ENCODE data around the gene LPXN. TPM values are rescaled to one million over a fixed set of nuclear protein-coding genes. Genes with fewer than 3 reads are reported as not detected.

LPXN gene
- total and polyA plus RNA-seq, 12 donors = 1.8 to 13.9 (median 4.7) TPM

DNA sequence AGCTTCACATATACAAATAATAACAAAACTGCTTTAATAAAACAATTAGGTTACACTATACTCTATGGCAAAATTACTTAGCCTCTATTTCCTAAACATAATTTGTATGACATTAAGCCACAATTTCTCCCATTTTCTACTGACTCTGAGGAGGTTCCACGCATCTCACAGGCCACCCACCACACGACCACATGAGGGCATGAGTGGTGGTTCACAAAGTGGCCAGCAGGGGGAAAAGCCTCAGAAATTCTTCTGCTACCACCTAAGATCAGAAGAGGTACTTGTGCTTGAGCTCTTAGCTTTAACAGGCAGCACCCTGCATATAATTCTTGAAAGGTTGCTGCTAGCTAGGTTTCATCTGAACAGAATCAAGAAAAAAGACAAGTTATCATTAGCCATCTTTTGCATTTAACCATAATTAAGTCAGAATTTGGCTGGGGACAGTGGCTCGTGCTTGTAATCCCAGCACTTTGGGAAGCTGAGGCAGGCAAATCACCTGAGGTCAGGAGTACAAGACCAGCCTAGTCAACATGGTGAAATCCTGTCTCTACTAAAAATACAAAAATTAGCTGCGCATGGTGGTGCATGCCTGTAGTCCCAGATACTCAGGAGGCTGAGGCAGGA, 7.7 kb downstream of the LPXN start:
- Histone ChIP-seq H3K9me3 (no peaks in the 10 kb centered on the region), H3K27ac (no peak overlapping the region), H3K27me3 (no peaks in the 10 kb centered on the region), H3K36me3 (peaks cover 0 to 75% (median 16%) of the 10 kb centered on the region in 9 donors), H3K4me3 (no peak overlapping the region), H3K4me1 (peaks cover 0 to 10% (median 1%) of the 10 kb centered on the region in 9 donors)
- WGBS, 2 donors = 63 to 71% methylated on average over 4 of the region's 4 CpGs
- DNase-seq = peak in 1 of 2 donors; percentile 31
- intact Hi-C loops (cut with DNase I) = loop anchor here in 1 of 10 donors (10.0 kb wide), 1 partner anchor 227 kb away; no protein-coding TSS in a partner anchor
- TF ChIP-seq, protein P1, sequence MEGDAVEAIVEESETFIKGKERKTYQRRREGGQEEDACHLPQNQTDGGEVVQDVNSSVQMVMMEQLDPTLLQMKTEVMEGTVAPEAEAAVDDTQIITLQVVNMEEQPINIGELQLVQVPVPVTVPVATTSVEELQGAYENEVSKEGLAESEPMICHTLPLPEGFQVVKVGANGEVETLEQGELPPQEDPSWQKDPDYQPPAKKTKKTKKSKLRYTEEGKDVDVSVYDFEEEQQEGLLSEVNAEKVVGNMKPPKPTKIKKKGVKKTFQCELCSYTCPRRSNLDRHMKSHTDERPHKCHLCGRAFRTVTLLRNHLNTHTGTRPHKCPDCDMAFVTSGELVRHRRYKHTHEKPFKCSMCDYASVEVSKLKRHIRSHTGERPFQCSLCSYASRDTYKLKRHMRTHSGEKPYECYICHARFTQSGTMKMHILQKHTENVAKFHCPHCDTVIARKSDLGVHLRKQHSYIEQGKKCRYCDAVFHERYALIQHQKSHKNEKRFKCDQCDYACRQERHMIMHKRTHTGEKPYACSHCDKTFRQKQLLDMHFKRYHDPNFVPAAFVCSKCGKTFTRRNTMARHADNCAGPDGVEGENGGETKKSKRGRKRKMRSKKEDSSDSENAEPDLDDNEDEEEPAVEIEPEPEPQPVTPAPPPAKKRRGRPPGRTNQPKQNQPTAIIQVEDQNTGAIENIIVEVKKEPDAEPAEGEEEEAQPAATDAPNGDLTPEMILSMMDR (IDR thresholded peaks at IDR 0.05) = peak; percentile 31 to 82 (median 70)
- ATAC-seq = peak in 3 of 8 donors; percentile 46 to 62 (median 56)

DNA sequence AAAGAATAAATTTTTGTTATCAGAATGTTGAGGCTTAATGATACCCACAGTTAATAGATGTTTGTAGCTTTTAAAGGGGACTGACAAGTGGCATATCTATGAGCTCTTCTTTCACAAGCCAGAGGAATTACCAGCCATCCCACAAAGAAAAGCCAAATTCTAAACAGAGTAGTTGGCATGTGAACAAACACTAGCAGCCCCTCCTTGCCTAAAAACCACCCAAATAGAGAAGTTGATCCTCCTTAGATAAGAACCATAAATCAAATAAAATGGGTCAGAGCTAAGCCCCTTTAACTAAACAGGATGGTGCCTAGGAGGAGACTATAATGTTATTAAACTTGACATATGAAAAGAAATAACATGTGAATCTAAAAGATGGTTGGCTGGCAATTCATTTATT, 11.4 kb downstream of the LPXN start:
- intact Hi-C loops (cut with DNase I) = loop anchor here in 1 of 10 donors (10.0 kb wide), 1 partner anchor 231 kb away; no protein-coding TSS in a partner anchor
- Histone ChIP-seq H3K9me3 (no peaks in the 10 kb centered on the region), H3K27me3 (no peaks in the 10 kb centered on the region), H3K4me3 (no peak overlapping the region), H3K4me1 (no peaks in the 10 kb centered on the region), H3K36me3 (peaks cover 0 to 98% (median 23%) of the 10 kb centered on the region in 9 donors), H3K27ac (no peak overlapping the region)
- ATAC-seq (no peak), DNase-seq (no peak)
- TF ChIP-seq, protein P1 (IDR thresholded peaks at IDR 0.05) = no peak

DNA sequence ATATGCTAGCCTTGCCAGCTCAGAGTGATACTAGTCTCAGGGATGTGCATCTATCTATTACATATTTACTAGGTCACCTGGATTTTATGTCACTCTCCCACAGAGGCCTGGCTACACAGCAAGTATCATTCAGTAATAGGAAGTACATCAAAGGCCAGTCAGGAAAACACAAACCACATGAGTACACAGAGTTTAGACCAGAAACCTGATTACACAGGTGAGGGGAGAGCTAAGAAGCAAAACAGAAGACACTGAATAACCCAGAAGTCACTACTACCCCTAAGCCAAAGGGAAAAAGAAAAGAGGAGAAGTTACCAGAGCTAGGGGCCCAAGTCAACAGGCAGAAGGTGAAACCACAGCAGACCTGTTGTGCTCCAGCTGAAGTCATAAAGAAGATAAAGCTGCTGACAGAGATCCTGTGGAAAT, 13.3 kb downstream of the LPXN start:
- peaks cover 0 to 93% (median 23%) of the 10 kb centered on the region in 9 donors for H3K36me3 ChIP-seq
- no peak for ATAC-seq
- H3K27me3 ChIP-seq = no peaks in the 10 kb centered on the region
- H3K4me3 ChIP-seq = no peak overlapping the region
- H3K9me3 ChIP-seq = no peaks in the 10 kb centered on the region
- H3K27ac ChIP-seq = no peak overlapping the region
- intact Hi-C loops (cut with DNase I) = loop anchor here in 1 of 10 donors (10.0 kb wide), 1 partner anchor 232 kb away; no protein-coding TSS in a partner anchor
- H3K4me1 ChIP-seq = no peaks in the 10 kb centered on the region
- TF ChIP-seq, protein P1 (IDR thresholded peaks at IDR 0.05) = no peak
- DNase-seq = no peak

DNA sequence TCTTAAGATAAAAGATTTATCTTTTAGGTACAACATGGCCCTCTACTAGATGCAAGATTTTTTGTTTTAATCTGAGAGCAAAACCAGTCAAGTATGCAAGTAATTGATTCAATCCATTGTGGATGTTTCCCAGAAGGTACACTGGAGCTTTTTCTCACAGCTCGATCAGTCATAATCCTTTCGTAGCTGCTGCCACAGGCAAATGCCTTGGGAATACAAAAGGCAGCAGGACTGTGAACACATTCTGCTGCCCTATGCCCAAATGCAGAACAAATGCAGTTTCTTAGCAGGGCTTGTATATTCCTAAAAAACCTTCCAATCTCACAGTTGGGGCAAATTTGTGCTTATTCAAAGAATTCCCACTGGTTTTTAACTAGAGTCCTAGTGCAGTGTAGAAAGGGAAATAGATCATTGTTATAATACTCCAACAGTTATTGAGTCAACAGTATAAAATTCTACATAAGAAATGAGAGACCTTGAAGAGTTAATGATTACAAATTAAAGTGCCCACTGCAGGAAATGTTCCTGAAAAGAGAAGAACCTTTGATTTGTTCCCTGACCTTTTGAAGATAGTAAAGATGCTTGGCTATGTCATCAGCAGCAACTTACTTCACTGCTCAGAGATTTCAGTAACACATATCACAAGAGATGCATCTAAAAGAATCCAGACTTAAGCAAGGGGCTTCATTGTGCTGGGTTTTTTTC, 14.1 kb downstream of the LPXN start:
- no peak overlapping the region for H3K4me3 ChIP-seq
- ATAC-seq = no peak

More for the DNA sequence above, 14.1 kb downstream of the LPXN start:
- no peak for DNase-seq
- 76 to 77% methylated on average over 2 of the region's 2 CpGs for WGBS, 2 donors
- no peaks in the 10 kb centered on the region for H3K27me3 ChIP-seq
- no peaks in the 10 kb centered on the region for H3K9me3 ChIP-seq
- TF ChIP-seq, protein P1 (IDR thresholded peaks at IDR 0.05) = no peak
- intact Hi-C loops (cut with DNase I) = loop anchor here in 1 of 10 donors (10.0 kb wide), 1 partner anchor 233 kb away; no protein-coding TSS in a partner anchor
- H3K27ac ChIP-seq = no peak overlapping the region
- peaks cover 0 to 87% (median 23%) of the 10 kb centered on the region in 9 donors for H3K36me3 ChIP-seq
- H3K4me1 ChIP-seq = no peaks in the 10 kb centered on the region

Measured in heart right ventricle (tissue), 16 donors.